CD4-positive, alpha-beta T cell treated with Interleukin-4 for 1 hour (primary cell): ENCODE data around the gene KLK7.
"Not testable (repeated sequence)": the region's sequence is repeated elsewhere in the genome, so short reads cannot be mapped to it uniquely, and the experiment has no call there.

ENCODE experiments used
- DNase-seq, 2 donors: peaks; one replicate each; pipeline ENCODE4 v3.0.0-alpha.2; 2020 to 2022

KLK7 gene

DNA sequence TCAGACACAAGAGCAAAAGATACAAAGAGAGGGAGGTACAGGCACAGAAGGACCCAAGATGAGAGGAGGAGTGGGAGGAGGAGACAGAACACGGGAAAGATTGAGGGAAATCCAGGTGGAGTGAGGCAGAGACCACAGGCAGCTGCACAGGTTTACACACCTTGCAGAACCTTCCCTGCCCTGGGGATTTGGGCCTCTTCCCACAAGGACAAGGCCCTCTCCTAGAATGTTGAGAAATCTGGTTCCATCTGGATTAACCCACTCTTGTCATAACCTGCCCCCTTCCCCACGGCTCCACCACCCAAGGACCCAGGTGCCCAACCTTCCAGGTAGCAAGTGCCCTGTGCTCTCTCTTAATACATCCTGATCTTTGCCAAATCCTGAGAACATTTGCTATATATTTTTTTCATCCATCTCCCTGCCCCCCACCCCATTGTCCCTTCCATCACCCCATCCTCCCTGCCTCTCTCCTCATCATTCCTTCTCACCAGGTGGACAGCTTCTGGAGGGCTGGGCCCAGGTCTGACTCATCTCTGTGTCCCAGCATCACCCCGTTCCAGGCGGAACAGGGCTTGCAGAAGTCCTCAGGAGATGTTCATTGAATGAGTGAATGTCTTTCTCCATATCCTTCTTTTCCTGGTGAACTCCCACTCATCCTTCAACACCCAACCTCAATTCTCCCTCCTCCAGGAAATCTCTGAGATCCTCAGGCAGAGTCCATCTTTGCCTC lies 26.5 kb upstream of the KLK7 start:
- no peak for DNase-seq

DNA sequence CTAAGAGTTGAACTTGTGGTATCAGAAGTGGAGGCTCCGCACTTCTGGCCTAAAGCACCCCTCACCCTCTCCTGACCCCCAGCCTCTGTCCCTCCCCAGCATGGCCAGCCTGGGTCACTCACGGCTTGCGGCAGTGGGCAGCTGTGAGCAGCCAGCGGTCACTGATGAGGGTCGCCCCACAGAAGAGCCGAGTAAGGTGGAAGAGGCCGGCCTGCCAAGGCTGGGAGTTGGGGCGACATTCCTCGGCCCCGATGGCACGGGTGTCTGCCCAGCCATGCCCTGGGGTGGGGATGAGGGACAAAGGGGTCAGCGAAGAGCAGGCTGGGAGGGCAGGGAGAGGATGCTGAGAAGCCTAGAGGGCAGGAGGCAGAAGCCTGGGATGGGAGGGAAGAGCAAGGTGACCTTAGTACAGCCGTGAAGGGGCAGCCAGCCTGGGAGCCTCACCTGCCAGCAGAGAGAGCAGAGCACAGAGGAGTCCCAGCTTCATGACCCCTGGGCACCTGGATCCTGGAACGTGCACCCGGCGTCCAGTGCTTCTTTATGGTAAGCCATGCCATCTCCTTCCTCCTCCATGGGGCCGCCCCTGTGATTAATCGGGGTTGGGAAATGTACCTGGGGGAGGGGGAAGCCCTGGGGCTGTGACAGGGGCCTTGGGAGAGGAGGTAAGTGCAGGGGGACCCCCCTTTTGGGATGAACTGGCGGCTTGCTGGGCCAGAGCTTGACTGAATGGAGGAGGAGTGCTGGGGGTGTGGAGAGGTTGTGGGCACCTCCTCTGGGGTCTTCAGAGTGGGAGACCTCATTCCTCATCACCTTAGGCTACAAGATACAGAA lies 25.6 kb upstream of the KLK7 start:
- no peak for DNase-seq

- DNase-seq: no peak
Observed at GRCh38 chr19:51007488-51007887, 23.8 kb upstream of the KLK7 start.

GRCh38 chr19:51006406-51006805 lies 22.7 kb upstream of the KLK7 start:
- DNase-seq: no peak

- no peak for DNase-seq
Observed at GRCh38 chr19:51005248-51005647, 21.5 kb upstream of the KLK7 start.

DNA sequence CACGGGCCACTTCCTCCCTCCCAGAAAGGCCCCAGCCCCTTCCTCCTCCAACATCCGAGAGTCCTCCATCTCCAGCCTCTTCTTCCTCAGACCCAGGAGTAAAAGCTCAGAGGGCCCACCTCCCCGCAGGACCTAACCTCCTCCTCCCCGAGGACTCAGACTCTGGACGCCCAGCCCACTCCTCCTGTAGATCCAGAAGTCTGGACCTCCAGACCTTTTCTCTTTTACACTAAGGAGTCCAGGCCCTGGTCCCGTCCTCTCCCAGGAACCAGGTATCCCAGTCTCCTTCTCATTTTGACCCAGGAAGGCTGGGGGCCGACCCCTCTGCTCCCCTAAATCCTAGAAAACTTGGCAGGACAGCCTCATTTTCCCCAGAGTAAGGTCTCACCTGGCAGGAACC lies 19.6 kb upstream of the KLK7 start:
- DNase-seq: no peak

DNA sequence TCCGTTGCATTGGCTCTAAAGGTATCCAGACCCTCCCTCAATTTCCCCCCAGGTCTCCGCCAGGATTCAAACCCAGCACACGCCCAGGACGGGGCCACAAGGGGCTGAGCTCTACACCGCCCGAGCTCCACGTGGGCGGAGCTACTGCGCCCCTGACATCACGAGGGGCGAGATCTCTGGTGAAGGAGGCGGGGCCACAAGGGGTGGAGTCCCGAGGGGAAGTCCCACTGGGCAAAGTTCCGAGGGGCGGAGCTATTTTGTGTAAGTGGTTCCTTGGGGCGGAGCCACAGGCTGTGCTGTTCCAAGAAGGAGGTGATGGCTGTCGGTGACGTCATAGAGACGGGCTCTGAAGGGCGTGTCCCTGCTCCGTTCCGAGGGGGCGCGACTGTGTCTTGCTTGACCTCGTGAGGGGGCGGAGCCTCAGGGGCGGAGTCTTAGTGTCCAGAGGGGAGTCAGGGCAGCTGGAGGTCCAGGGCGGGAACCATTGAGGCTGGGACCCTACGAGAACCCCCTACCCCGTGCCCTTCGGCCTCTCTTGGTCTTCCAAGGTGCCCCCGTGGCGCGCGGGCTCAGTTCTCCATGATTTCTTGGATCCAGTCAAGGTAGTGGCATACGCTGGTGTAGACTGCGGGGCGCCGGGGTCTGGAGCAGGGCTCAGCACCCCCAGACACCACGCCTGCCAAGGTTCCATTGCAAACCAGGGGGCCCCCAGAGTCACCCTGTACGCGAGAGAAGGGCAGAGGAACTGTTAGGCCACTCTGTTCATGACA lies 19.0 kb upstream of the KLK7 start:
- peak in 1 of 2 donors; percentile 23 for DNase-seq

DNA sequence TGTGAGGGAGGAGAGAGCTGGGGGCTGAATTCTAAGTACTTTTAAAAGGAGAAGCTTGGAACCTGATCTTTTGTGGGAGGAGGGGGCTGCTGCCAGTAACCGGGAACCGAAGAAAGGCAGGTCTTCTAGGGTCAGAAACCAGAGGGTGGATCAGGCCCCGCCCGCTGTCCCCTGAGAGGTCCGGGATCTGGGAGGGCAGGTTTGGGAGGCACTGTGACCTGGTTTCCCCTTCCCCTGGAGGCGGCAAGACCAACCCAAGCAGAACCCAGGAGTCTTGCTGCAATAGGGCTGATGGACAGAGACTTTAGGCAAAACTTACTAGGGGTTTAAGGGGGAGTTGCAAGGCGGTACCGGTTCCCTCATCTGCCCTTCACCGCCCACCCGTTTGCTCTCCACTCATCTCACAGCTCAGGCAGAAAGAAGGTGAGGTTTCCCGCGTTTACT lies 18.4 kb upstream of the KLK7 start:
- DNase-seq: no peak

DNA sequence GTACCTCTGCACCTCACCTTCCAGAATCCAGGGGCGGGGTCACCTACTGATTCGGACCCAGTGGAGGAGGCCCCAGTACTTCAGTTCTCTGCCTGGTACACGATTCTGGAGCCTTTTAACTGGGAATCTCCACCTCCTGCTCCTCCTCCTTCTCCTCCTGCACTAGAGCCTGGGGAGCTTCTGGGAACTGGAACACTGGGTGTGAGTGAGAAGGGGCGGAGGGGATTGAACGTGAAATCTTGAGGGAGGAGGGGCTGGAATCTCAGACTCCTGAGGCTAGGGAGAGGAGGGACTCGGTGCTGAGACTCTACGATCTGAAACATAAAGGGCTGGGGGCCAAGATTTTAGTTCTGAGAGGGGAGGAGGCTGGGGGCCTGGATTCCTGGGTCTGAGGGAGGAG lies 17.8 kb upstream of the KLK7 start, which contains the start of gene KLK8:
Gene KLK8, minus strand, starts transcription at position 90 of the 400 bp plus-strand sequence. CDS start 437 bp downstream, outside the sequence.
- DNase-seq: no peak

DNA sequence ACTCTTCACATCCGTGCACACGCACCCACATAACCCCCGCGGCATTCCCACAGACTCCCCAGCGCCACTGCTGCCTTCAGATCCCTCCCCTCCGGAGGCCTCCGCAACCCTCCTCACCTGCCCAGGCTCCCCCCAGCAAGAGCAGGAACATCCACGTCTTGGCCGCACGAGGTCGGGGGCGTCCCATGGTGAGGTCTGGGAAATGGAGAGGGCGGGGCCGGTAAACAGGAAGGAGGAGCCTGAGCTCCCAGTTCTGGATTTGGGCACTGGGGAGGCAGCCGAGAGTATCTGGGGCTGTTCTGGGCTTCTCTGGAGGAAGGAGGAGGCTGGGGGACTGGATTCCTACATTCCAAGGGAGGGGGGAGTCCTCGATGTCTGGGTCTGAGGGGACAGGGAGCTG lies 17.3 kb upstream of the KLK7 start:
- DNase-seq: no peak

DNA sequence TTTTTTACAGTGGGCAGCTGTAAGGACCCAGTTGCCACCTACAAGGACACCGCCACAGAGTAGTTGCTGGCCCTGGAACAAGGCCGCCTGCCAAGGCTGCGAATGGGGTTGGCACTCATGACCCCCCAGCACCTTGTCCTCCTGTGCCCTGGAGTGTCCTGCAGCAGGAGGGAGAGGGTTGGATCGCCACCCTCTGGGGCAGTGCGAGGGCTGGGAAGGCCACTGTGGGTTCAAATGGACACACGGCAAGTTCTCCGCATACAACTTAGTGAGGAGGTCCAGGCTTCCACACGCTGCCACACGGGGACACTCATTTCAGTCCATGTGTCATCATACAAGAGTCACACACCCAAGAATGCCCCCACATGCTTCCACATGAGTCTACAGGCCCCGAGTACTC lies 16.7 kb upstream of the KLK7 start:
- DNase-seq: no peak

DNA sequence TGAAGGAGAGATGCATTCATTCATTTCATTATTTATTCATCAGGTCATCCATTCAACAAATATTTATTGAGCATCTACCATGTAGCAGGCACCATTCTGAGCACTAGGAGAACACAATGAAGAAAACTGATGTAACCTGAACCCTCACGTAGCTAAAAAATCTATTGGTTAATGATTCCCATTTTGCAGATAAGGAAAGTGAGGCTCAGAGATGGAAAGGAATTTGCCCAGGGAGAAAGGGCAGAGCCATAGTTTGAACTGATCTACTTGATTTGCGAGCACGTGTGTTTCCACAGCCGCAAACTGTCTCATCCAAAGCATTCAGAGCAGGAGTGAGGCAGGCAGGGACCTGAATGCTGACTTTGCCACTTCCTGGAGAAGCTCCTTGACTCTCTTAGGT lies 15.0 kb upstream of the KLK7 start:
- DNase-seq: no peak

DNA sequence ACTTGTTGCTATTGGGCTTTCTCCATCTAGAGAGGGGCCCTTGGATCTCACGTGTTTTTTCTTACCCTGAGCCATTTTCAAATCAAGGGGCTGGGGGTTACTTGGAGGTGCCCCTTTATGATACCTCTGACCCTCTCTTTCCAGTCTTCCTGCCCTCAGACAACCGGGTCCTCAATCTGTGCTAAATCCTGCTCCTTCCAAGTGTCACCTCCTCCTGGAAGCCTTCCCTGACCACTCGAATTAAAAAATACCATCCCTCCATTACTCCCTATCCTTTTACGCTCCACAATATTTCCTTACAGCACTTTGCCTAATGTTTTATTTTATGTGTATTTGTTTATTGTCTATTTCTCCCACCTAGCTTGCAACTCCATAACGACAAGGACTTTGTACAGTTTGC lies 14.3 kb upstream of the KLK7 start:
- no peak for DNase-seq

DNA sequence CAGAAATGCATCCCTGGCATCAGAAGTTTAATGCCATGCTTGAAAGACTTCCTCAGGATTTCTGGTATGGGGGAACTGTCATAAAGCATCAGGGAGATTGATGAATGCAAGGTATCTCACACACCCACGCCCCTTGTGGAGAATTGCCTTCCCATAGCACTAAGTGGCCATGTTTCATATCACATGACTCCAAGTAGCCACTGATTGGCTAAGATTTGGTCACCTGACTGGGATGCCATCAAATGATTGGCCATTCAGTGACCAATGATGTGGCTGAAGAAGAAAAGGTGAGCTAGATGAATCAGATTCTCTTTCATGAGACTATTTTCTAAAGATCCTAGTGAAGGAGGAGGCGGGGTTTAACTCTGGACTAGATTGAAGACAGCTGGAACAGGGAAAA lies 10.4 kb upstream of the KLK7 start:
- no peak for DNase-seq

- DNase-seq: no peak
Observed at GRCh38 chr19:50992666-50993035, 8.9 kb upstream of the KLK7 start.

DNA sequence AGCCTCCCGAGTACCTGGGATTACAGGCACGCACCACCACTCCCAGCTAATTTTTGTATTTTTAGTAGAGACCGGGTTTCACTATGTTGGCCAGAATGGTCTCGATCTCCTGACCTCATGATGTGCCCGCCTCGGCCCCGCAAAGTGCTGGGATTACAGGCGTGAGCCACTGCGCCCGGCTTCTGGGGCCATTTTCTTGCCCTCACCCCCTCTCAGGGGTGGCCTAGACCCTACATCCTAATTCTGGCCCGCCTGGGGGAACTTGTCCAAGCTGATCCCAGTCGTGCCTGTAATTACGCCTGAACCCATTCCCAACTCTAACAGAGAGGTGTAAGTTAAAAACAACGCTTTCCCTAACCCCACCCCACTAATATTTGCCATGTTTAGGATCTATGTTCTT lies 699 bp upstream of the KLK7 start:
- not testable (repeated sequence) for DNase-seq

GRCh38 chr19:50982186-50982585 lies 1.5 kb downstream of the KLK7 start:
- no peak for DNase-seq

DNA sequence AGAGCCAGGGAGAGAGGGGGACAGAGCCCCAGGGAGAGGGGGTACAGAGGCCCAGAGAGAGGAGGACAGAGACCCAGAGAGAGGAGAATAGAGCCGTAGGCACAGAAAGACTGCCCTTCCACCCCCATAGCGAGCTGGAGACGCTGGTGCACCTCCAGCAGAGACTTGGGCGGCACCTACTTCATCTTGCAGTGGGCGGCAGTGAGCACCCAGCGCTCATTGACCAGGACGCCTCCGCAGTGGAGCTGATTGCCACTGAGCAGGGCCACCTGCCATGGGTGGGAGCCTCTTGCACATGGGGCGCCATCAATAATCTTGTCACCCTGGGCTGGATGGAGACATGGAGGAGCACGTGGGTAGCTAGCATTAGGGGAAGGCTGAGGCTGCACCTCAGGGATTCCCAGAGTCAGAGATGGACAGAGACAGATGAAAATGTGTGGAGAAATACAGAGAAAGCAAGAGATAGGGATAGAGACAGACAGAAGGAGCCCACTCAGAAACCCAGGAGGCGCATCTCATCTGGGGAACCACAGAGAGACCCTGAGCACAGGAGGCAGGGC lies 2.0 kb downstream of the KLK7 start:
- no peak for DNase-seq

DNA sequence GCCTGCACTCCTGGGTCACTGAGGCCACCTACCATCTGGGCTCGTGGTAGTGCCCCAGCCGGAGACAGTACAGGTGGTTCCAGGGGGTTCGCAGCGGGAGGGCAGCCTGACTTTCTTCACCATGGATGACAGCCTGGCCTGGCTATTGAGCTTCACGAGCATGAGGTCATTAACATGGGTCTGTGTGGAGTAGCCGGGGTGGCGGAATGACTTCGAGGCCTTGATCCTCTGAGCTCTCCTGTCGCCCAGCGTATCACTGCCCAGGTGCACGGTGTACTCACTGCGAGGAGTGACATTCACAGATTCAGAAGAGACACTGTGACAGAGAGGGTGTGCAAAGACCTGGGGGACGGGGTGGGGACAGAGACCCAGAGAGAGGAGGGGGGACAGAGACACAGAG lies 3.5 kb downstream of the KLK7 start:
- no peak for DNase-seq

DNA sequence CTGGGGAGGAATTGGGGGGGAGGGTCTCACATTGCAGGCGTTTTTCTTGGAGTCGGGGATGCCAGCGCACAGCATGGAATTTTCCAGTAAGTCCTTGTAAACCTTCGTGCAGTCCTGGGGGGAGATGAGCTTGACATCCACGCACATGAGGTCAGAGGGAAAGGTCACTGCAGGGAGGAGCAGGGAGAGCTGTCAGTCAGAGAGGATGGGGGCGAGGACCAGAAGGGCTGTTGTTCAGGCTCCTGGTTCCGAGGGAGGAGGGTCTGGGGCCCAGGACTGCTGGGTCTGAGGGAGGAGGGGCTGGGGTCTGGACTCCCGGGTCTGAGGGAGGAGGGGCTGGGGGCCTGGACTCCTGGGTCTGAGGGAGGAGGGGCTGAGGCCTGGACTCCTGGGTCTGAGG lies 4.0 kb downstream of the KLK7 start:
- DNase-seq: no peak

GRCh38 chr19:50978772-50979390 lies 4.8 kb downstream of the KLK7 start:
- DNase-seq: no peak

GRCh38 chr19:50977626-50978025 lies 6.1 kb downstream of the KLK7 start:
- DNase-seq: no peak

GRCh38 chr19:50975766-50976165 lies 8.0 kb downstream of the KLK7 start:
- no peak for DNase-seq
